CD14-positive monocyte (primary cell): ENCODE data around the gene MRPL49. TPM values are rescaled to one million over a fixed set of nuclear protein-coding genes. Genes with fewer than 3 reads are reported as not detected.
A peak's percentile ranks its signal among the peaks of the same experiment; 100 is the strongest.

Experiments
- DNase-seq, 3 donors: peaks; one replicate each; pipeline ENCODE4 v3.0.0-alpha.2; 2011 to 2022
- H2AFZ ChIP-seq: 2 replicates; pipeline ENCODE4 v1.6.0; 2012; ENCODE audit warnings: mild to moderate bottlenecking, low read depth, low read length, inconsistent platforms; ENCODE audit not compliant: insufficient read depth, poor library complexity, severe bottlenecking
- H3K27ac ChIP-seq, 2 donors: 1 replicate in 1 of 2; 2 replicates in 1 of 2; pipeline ENCODE4 v1.5.1; 2012 to 2013; ENCODE audit warnings: low read length in 2 of 2, control low read depth in 1 of 2, inconsistent platforms in 1 of 2, low read depth in 1 of 2, mild to moderate bottlenecking in 1 of 2
- H3K27me3 ChIP-seq, 2 donors: one replicate each; pipeline versions ENCODE4 v1.6.0 to v1.6.1; 2011 to 2013; ENCODE audit warnings: low read length in 2 of 2; ENCODE audit not compliant: control insufficient read depth in 2 of 2, insufficient read depth in 2 of 2
- H3K36me3 ChIP-seq, 2 donors: replicated peaks in 1 of 2; 1 replicate in 1 of 2; 2 replicates in 1 of 2; pipeline versions ENCODE4 v1.5.1 to v1.6.1; 2012 to 2013; ENCODE audit warnings: low read length in 2 of 2, control low read depth in 1 of 2, inconsistent platforms in 1 of 2, mild to moderate bottlenecking in 1 of 2; ENCODE audit not compliant: insufficient read depth in 2 of 2, control insufficient read depth in 1 of 2
- H3K4me1 ChIP-seq, 2 donors: 1 replicate in 1 of 2; 2 replicates in 1 of 2; pipeline versions ENCODE4 v1.5.1 to v1.6.1; 2012 to 2013; ENCODE audit warnings: low read length in 2 of 2, control low read depth in 1 of 2, inconsistent platforms in 1 of 2, mild to moderate bottlenecking in 1 of 2, moderate library complexity in 1 of 2; ENCODE audit not compliant: insufficient read depth in 2 of 2, control insufficient read depth in 1 of 2
- H3K4me2 ChIP-seq: replicated peaks from 2 replicates; pipeline ENCODE3; 2012; ENCODE audit warnings: low read length, moderate library complexity, mild to moderate bottlenecking; ENCODE audit not compliant: poor library complexity, severe bottlenecking; ENCODE audit errors: extremely low read depth
- H3K4me3 ChIP-seq, 3 experiments: fragments of 200-600 bp in 1 of 3; sonication (generic) in 1 of 3; replicated peaks in 1 of 3; 1 replicate in 2 of 3; 2 replicates in 1 of 3; pipeline ENCODE4 v1.5.1; 2011 to 2013; ENCODE audit warnings: low read length in 3 of 3, mild to moderate bottlenecking in 3 of 3, control low read depth in 2 of 3, low read depth in 2 of 3, inconsistent platforms in 1 of 3, moderate library complexity in 1 of 3
- H3K79me2 ChIP-seq: 2 replicates; pipeline ENCODE4 v1.6.0; 2012; ENCODE audit warnings: mild to moderate bottlenecking, control low read depth, inconsistent platforms, low read length, moderate library complexity; ENCODE audit not compliant: insufficient read depth
- H3K9ac ChIP-seq: 2 replicates; pipeline ENCODE4 v1.6.0; 2017; ENCODE audit warnings: low read length, mild to moderate bottlenecking; ENCODE audit not compliant: insufficient read depth, poor library complexity, severe bottlenecking
- H3K9me3 ChIP-seq, 2 donors: replicated peaks in 1 of 2; 1 replicate in 1 of 2; 2 replicates in 1 of 2; pipeline versions ENCODE4 v1.5.1 to v1.6.1; 2012 to 2013; ENCODE audit warnings: low read length in 2 of 2, control low read depth in 1 of 2; ENCODE audit not compliant: control insufficient read depth in 1 of 2, insufficient read depth in 1 of 2
- H4K20me1 ChIP-seq: 2 replicates; pipeline ENCODE4 v1.6.0; 2012; ENCODE audit warnings: mild to moderate bottlenecking, low read length, control low read depth, moderate library complexity; ENCODE audit not compliant: insufficient read depth
- H3K27ac Mint-ChIP-seq, 7 donors: one replicate each; pipeline ENCODE4 v1.8.0; 2020; ENCODE audit warnings: mild to moderate bottlenecking in 7 of 7, mixed read lengths in 7 of 7, moderate library complexity in 6 of 7, inconsistent platforms in 2 of 7
- H3K27me3 Mint-ChIP-seq, 3 donors: one replicate each; pipeline ENCODE4 v1.8.0; 2021 to 2022; ENCODE audit warnings: low read depth in 3 of 3, mild to moderate bottlenecking in 3 of 3, mixed read lengths in 3 of 3, moderate library complexity in 3 of 3, inconsistent platforms in 1 of 3
- H3K36me3 Mint-ChIP-seq, 2 donors: one replicate each; pipeline ENCODE4 v1.8.0; 2020; ENCODE audit warnings: mixed read lengths in 2 of 2, inconsistent platforms in 1 of 2, mild to moderate bottlenecking in 1 of 2
- H3K4me1 Mint-ChIP-seq: one replicate; pipeline ENCODE4 v1.8.0; 2020; ENCODE audit warnings: mild to moderate bottlenecking, mixed read lengths
- H3K4me3 Mint-ChIP-seq, 2 donors: one replicate each; pipeline ENCODE4 v1.8.0; 2020; ENCODE audit warnings: mild to moderate bottlenecking in 2 of 2, mixed read lengths in 2 of 2, moderate library complexity in 1 of 2
- H3K9me3 Mint-ChIP-seq, 7 donors: one replicate each; pipeline ENCODE4 v1.8.0; 2020 to 2022; ENCODE audit warnings: mixed read lengths in 7 of 7, mild to moderate bottlenecking in 6 of 7, moderate library complexity in 6 of 7, inconsistent platforms in 2 of 7
- WGBS: methylation state at CpG from one replicate; pipeline ENCODE4 v1.1.5; 2013; ENCODE audit warnings: missing lambda C conversion rate; ENCODE audit not compliant: insufficient coverage; 5-methylcytosine and 5-hydroxymethylcytosine counted together
- intact Hi-C, 2 donors: fragments of 100-400 bp; cut with micrococcal nuclease; formaldehyde crosslinking; loops; one replicate each; pipeline versions ENCODE4 v1.15.0 to v1.15.1; 2023
- polyA plus RNA-seq, 3 donors: library from polyadenylated mRNA; depleted of rRNA in 1 of 3; unstranded in 2 of 3; stranded (reverse) in 1 of 3; fragments of 300-500 nt in 2 of 3; fragments of >200 nt in 1 of 3; fragmentation: Illumina TruSeq in 2 of 3; gene quantifications; 1 replicate in 2 of 3; 2 replicates in 1 of 3; pipeline ENCODE4 v1.2.3, GENCODE V29; 2012 to 2021
- TF ChIP-seq, protein P1 (sequence below): fragments of 200-600 bp; IDR thresholded peaks from one replicate; pipeline ENCODE4 v1.8.0; 2022; ENCODE audit warnings: antibody characterized with exemption, mild to moderate bottlenecking

Gene MRPL49
- polyA plus RNA-seq, 3 donors: 19.8 to 33.9 (median 32.7) TPM

DNA sequence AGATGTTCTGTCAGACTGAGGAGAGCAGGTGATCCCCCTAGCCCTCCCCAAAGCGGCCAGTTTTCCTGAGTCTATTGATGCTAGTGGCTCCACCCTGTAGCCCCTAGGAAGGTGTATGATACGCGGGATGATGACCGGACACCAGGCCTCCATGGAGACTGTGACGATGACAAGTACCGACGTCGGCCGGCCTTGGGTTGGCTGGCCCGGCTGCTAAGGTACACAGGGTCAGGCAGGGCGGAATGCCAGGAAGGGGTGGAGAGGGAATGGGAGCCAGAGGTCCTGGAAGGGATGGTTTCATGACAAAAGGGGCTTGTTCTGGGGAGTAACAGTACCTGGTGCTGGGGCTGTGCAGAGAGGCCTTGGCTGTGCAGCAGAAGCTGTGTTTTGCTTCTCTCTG, 34.9 kb upstream of the MRPL49 start:
- H3K36me3 Mint-ChIP-seq: peaks cover 43 to 54% of the 10 kb centered on the region in 2 donors
- Histone ChIP-seq H3K36me3 (peaks cover 33 to 48% of the 10 kb centered on the region in 2 donors), H3K27me3 (no peaks in the 10 kb centered on the region), H4K20me1 (no peaks in the 10 kb centered on the region), H3K4me1 (peaks cover 19 to 27% of the 10 kb centered on the region in 2 donors), H3K9ac (no peak overlapping the region), H3K4me2 (no peak overlapping the region), H3K79me2 (peaks cover 34% of the 10 kb centered on the region), H3K9me3 (no peaks in the 10 kb centered on the region), H2AFZ (no peak overlapping the region), H3K27ac (no peak overlapping the region), H3K4me3 (no peak overlapping the region)
- no peak for DNase-seq
- TF ChIP-seq, protein P1, sequence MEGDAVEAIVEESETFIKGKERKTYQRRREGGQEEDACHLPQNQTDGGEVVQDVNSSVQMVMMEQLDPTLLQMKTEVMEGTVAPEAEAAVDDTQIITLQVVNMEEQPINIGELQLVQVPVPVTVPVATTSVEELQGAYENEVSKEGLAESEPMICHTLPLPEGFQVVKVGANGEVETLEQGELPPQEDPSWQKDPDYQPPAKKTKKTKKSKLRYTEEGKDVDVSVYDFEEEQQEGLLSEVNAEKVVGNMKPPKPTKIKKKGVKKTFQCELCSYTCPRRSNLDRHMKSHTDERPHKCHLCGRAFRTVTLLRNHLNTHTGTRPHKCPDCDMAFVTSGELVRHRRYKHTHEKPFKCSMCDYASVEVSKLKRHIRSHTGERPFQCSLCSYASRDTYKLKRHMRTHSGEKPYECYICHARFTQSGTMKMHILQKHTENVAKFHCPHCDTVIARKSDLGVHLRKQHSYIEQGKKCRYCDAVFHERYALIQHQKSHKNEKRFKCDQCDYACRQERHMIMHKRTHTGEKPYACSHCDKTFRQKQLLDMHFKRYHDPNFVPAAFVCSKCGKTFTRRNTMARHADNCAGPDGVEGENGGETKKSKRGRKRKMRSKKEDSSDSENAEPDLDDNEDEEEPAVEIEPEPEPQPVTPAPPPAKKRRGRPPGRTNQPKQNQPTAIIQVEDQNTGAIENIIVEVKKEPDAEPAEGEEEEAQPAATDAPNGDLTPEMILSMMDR: no peak
- peaks cover 0 to 2% (median 0%) of the 10 kb centered on the region in 7 donors for H3K9me3 Mint-ChIP-seq
- no peaks in the 10 kb centered on the region for H3K27me3 Mint-ChIP-seq
- peaks cover 27% of the 10 kb centered on the region for H3K4me1 Mint-ChIP-seq
- 98% methylated on average over 11 of the region's 11 CpGs for WGBS
- intact Hi-C loops: loop anchor here in 1 of 2 donors (5.0 kb wide), 1 partner anchor 55 kb away; no protein-coding TSS in a partner anchor
- H3K4me3 Mint-ChIP-seq: no peak overlapping the region
- peak overlapping the region in 2 of 7 donors; percentile 41 to 81 for H3K27ac Mint-ChIP-seq

DNA sequence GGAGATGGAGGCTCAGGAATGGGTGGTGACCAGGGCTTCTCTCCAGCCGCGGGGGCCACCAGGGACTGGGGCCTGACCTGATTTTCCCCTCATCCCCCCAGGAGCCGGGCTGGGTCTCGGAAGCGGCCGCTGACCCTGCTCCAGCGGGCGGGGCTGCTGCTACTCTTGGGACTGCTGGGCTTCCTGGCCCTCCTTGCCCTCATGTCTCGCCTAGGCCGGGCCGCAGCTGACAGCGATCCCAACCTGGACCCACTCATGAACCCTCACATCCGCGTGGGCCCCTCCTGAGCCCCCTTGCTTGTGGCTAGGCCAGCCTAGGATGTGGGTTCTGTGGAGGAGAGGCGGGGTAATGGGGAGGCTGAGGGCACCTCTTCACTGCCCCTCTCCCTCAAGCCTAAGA, 34.3 kb upstream of the MRPL49 start:
- H3K36me3 Mint-ChIP-seq: peaks cover 43 to 54% of the 10 kb centered on the region in 2 donors
- no peak overlapping the region for H3K4me3 Mint-ChIP-seq
- H3K36me3 ChIP-seq: peaks cover 33 to 48% of the 10 kb centered on the region in 2 donors
- H3K79me2 ChIP-seq: peaks cover 28% of the 10 kb centered on the region
- H3K27ac ChIP-seq: no peak overlapping the region
- no peak overlapping the region for H3K27ac Mint-ChIP-seq
- 95% methylated on average over 7 of the region's 15 CpGs for WGBS
- no peak overlapping the region for H2AFZ ChIP-seq
- H4K20me1 ChIP-seq: no peaks in the 10 kb centered on the region
- intact Hi-C loops: loop anchor here in 1 of 2 donors (5.0 kb wide), 1 partner anchor 56 kb away; no protein-coding TSS in a partner anchor
- H3K9me3 Mint-ChIP-seq: peaks cover 0 to 2% (median 0%) of the 10 kb centered on the region in 7 donors
- no peak overlapping the region for H3K9ac ChIP-seq
- peaks cover 19 to 25% of the 10 kb centered on the region in 2 donors for H3K4me1 ChIP-seq
- H3K27me3 Mint-ChIP-seq: peaks cover 0 to 3% (median 0%) of the 10 kb centered on the region in 3 donors
- no peaks in the 10 kb centered on the region for H3K9me3 ChIP-seq
- no peak for DNase-seq
- TF ChIP-seq, protein P1: no peak
- H3K4me3 ChIP-seq: no peak overlapping the region
- peaks cover 23% of the 10 kb centered on the region for H3K4me1 Mint-ChIP-seq
- no peak overlapping the region for H3K4me2 ChIP-seq
- no peaks in the 10 kb centered on the region for H3K27me3 ChIP-seq
